CD4-positive, alpha-beta T cell (primary cell): ENCODE measurements around the gene LIN54. TPM values are rescaled to one million over a fixed set of nuclear protein-coding genes. Genes with fewer than 3 reads are reported as not detected.

Experiments used
- ATAC-seq: fragments of 200-7000 bp; cut with Tn5 transposase; one replicate; pipeline ENCODE4 v1.10.0; 2022; ENCODE audit warnings: mild to moderate bottlenecking; ENCODE audit not compliant: poor library complexity
- CTCF ChIA-PET: fragments of 350-600 bp; sonication (Branson Sonifier 250); formaldehyde crosslinking; loops from one replicate; lab custom pipeline; 2021; ENCODE audit warnings: antibody characterized with exemption, inconsistent platforms; lab: Charles Lee
- POLR2A ChIA-PET: fragments of 350-600 bp; sonication (Branson Sonifier 250); formaldehyde crosslinking; loops from one replicate; lab custom pipeline; 2021; ENCODE audit warnings: antibody characterized with exemption, inconsistent platforms; lab: Charles Lee
- DNase-seq, 14 experiments: peaks; one replicate each; pipeline ENCODE4 v3.0.0-alpha.2; 2013 to 2020; ENCODE audit warnings: mixed read lengths in 2 of 14
- H3K27ac ChIP-seq, 2 donors: one replicate each; pipeline versions ENCODE4 v1.5.1 to v1.7.0; 2013; ENCODE audit warnings: low read length in 2 of 2, low read depth in 1 of 2, mild to moderate bottlenecking in 1 of 2
- H3K27me3 ChIP-seq, 2 experiments: 1 replicate in 1 of 2; 2 replicates in 1 of 2; pipeline versions ENCODE4 v1.6.1 to v1.7.0; 2013; ENCODE audit warnings: low read length in 2 of 2, control low read depth in 1 of 2, mild to moderate bottlenecking in 1 of 2, moderate library complexity in 1 of 2; ENCODE audit not compliant: insufficient read depth in 2 of 2, control insufficient read depth in 1 of 2
- H3K36me3 ChIP-seq: one replicate; pipeline ENCODE4 v1.6.1; 2013; ENCODE audit warnings: low read length, control low read depth; ENCODE audit not compliant: insufficient read depth
- H3K4me1 ChIP-seq: one replicate; pipeline ENCODE4 v1.6.1; 2013; ENCODE audit warnings: low read length, control low read depth; ENCODE audit not compliant: insufficient read depth
- H3K4me3 ChIP-seq: one replicate; pipeline ENCODE4 v1.5.1; 2013; ENCODE audit warnings: mild to moderate bottlenecking, low read length, moderate library complexity
- H3K9me3 ChIP-seq, 2 experiments: 1 replicate in 1 of 2; 2 replicates in 1 of 2; pipeline versions ENCODE4 v1.6.1 to v1.7.0; 2013; ENCODE audit warnings: low read length in 2 of 2, mild to moderate bottlenecking in 2 of 2, control low read depth in 1 of 2, moderate library complexity in 1 of 2; ENCODE audit not compliant: control insufficient read depth in 1 of 2, insufficient read depth in 1 of 2
- H3K27ac Mint-ChIP-seq: one replicate; pipeline ENCODE4 v1.8.0; 2020; ENCODE audit warnings: mixed read lengths
- H3K27me3 Mint-ChIP-seq: one replicate; pipeline ENCODE4 v1.8.0; 2021; ENCODE audit warnings: mixed read lengths
- H3K36me3 Mint-ChIP-seq: one replicate; pipeline ENCODE4 v1.8.0; 2021; ENCODE audit warnings: low read depth, mixed read lengths
- H3K4me1 Mint-ChIP-seq: one replicate; pipeline ENCODE4 v1.8.0; 2021; ENCODE audit warnings: low read depth, mixed read lengths
- H3K4me3 Mint-ChIP-seq: one replicate; pipeline ENCODE4 v1.8.0; 2020; ENCODE audit warnings: mild to moderate bottlenecking, mixed read lengths
- H3K9me3 Mint-ChIP-seq: one replicate; pipeline ENCODE4 v1.8.0; 2020; ENCODE audit warnings: mixed read lengths
- intact Hi-C, 2 experiments: fragments of 100-400 bp; cut with DNase I in 1 of 2; cut with micrococcal nuclease in 1 of 2; formaldehyde crosslinking; loops; one replicate each; pipeline versions ENCODE4 v1.15.1 to v1.9.0; 2023 to 2025; cut with DNase I, micrococcal nuclease
- total RNA-seq, 174 experiments: library from RNA in 2 of 174; stranded (reverse) in 2 of 174; gene quantifications; one replicate each; pipeline ENCODE4 v1.2.3 and lab custom pipeline; 2021 to 2026
- TF ChIP-seq, protein P1 (sequence below): fragments of 200-600 bp; IDR thresholded peaks from one replicate; pipeline ENCODE4 v1.8.0; 2022; ENCODE audit warnings: antibody characterized with exemption, mild to moderate bottlenecking

Gene LIN54
- total RNA-seq, 2 experiments from 2014 or later = 11.0 to 12.1 TPM

DNA sequence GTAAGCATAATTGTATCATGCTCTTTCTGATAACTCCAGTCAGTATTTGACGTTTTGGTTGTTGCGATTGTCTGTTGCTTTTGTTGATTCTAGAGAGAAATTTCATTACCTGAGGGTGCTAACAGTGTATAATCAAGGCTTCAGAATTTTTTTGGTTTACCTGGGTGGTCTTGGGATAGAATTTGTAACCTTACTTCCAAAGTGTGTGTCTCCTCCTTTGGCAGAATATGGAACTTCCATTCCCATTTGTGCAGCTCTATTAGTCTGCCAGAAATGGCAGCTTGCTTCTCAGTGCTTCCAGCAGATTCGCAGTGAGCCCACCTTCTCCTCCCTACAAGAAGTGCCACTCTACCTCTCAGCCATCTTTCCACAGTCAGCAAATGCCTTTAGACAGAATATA, 29.6 kb upstream of the LIN54 start:
- Histone ChIP-seq H3K36me3 (no peaks in the 10 kb centered on the region), H3K9me3 (no peaks in the 10 kb centered on the region), H3K4me3 (no peak overlapping the region), H3K27ac (no peak overlapping the region), H3K27me3 (no peaks in the 10 kb centered on the region), H3K4me1 (peaks cover 30% of the 10 kb centered on the region)
- ChIA-PET POLR2A (interaction anchor here (0.7 kb wide), 1 partner anchor 28 kb away, joined by 3 read pairs; no protein-coding TSS in a partner anchor), CTCF (interaction anchor here (0.7 to 1.8 kb wide), 2 partner anchors 21 to 143 kb away, joined by 3 read pairs; no protein-coding TSS in a partner anchor)
- ATAC-seq (no peak), DNase-seq (no peak)
- Mint-ChIP-seq H3K27ac (no peak overlapping the region), H3K27me3 (no peaks in the 10 kb centered on the region), H3K4me1 (peaks cover 52% of the 10 kb centered on the region), H3K4me3 (no peak overlapping the region), H3K36me3 (peaks cover 15% of the 10 kb centered on the region), H3K9me3 (no peaks in the 10 kb centered on the region)
- TF ChIP-seq, protein P1, sequence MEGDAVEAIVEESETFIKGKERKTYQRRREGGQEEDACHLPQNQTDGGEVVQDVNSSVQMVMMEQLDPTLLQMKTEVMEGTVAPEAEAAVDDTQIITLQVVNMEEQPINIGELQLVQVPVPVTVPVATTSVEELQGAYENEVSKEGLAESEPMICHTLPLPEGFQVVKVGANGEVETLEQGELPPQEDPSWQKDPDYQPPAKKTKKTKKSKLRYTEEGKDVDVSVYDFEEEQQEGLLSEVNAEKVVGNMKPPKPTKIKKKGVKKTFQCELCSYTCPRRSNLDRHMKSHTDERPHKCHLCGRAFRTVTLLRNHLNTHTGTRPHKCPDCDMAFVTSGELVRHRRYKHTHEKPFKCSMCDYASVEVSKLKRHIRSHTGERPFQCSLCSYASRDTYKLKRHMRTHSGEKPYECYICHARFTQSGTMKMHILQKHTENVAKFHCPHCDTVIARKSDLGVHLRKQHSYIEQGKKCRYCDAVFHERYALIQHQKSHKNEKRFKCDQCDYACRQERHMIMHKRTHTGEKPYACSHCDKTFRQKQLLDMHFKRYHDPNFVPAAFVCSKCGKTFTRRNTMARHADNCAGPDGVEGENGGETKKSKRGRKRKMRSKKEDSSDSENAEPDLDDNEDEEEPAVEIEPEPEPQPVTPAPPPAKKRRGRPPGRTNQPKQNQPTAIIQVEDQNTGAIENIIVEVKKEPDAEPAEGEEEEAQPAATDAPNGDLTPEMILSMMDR = no peak
- intact Hi-C loops = no loop called here

DNA sequence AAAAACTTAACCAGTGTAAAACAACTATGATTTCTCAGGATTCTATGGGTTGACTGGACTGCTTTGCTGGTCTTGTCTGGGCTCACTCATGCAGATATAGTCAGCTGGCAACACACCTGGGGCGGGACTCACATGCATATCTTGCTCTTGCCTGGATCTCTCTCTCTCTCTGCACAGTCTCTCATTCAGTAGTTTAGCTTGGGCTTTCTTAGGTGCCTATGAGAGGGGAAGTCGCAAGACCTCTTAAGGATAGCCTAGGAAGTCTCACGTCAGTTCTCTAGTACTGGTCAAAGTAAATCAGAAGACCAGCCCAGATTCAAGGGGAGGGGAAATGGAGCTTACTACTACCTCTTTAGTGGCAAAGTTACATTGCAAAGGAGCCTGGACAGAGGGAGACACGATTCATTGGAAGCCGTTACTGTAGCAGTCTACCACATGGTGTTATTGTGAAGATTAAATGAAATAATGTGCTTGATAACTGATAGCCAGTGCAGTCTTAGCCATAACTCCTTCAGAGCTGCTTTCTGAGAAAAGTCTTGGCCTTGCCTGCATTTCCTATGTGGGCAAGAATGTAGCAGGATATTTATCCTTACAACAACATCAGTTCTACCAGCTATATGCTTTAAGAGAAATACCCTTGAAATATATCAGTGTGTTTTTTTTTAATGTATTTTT, 26.5 kb upstream of the LIN54 start:
- Mint-ChIP-seq H3K27me3 (no peaks in the 10 kb centered on the region), H3K4me1 (peaks cover 51% of the 10 kb centered on the region), H3K36me3 (peaks cover 22% of the 10 kb centered on the region), H3K4me3 (peak overlapping the region; percentile 99), H3K9me3 (no peaks in the 10 kb centered on the region), H3K27ac (peak overlapping the region; percentile 90)
- H3K4me3 ChIP-seq = no peak overlapping the region
- H3K27ac ChIP-seq = no peak overlapping the region
- H3K27me3 ChIP-seq = no peaks in the 10 kb centered on the region
- ChIA-PET POLR2A (interaction anchor here (1.0 to 4.4 kb wide), 2 partner anchors 25 to 418 kb away, joined by 3 to 156 read pairs; partner anchors contain the start of genes HELQ, LIN54 and MRPS18C), CTCF (interaction anchor here (0.6 to 3.5 kb wide), 3 partner anchors 24 to 219 kb away, joined by 3 to 10 read pairs (median 3); partner anchors contain the start of gene LIN54)
- peaks cover 28% of the 10 kb centered on the region for H3K4me1 ChIP-seq
- no peak for DNase-seq
- intact Hi-C loops = loop anchor here in 1 of 2 experiments (5.0 to 10.0 kb wide), 3 partner anchors 605 to 1548 kb away; partner anchors contain the start of genes CDS1, ENOPH1, HNRNPD and HNRNPDL
- TF ChIP-seq, protein P1 = no peak
- H3K9me3 ChIP-seq = no peaks in the 10 kb centered on the region
- ATAC-seq = no peak
- H3K36me3 ChIP-seq = no peaks in the 10 kb centered on the region

DNA sequence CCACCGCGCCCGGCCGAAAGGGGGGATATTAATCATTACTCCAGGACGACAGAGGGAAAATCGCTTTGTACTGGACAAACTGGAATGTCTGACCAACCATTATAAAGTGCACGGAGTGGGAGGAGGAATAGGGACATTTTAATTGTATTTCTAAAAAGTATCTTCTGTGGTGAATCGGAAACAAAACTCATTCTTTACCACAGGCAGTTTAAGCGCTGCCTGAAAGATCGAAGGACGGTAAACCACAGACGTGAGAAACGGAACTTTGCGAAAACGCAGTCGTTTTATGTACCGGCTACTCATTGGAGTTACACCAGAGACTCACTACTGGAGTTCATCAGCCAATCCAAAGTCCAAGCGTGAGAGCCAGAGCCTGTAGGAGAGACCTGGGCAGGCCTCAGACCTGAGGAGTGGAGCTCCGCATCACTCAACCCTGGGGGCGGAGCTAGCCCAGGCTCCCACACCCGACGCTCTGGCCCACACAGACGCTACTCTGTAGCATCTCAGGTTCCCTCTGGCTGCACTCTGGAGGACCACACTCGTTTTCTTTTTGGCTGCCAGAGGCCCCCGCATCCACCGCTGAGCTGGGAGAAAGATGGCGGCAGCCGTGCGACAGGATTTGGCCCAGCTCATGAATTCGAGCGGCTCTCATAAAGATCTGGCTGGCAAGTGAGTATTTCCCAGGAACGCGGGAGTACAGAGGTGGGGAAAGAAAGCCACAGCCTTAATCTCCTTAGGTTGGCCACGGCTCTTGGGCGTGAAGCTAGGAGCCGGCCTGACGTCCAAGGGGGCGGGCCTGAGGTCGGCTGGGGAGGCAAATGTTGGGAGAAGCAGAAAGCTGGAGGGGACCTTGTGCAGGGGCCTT, 24.2 kb upstream of the LIN54 start, which contains the start of gene COPS4:
Gene COPS4, plus strand, starts transcription at position 554 of the 865 bp plus-strand sequence. Its CDS starts 42 bp downstream, at position 596.
- peaks cover 28% of the 10 kb centered on the region for H3K4me1 ChIP-seq
- DNase-seq (peak; percentile 86 to 100 (median 92)), ATAC-seq (peak; percentile 95)
- Mint-ChIP-seq H3K9me3 (no peaks in the 10 kb centered on the region), H3K36me3 (peaks cover 10% of the 10 kb centered on the region), H3K27me3 (no peaks in the 10 kb centered on the region), H3K4me3 (peak within 1 kb of the TSS; percentile 99), H3K27ac (peak within 1 kb of the TSS; percentile 90), H3K4me1 (peaks cover 41% of the 10 kb centered on the region)
- no peaks in the 10 kb centered on the region for H3K36me3 ChIP-seq
- intact Hi-C loops = loop anchor here (1.0 to 10.0 kb wide), 7 partner anchors 22 to 1550 kb away; partner anchors contain the start of genes CDS1 (in 1 of the 2), ENOPH1 (in 1 of the 2), HNRNPD (in 1 of the 2) and HNRNPDL (in 1 of the 2)
- TF ChIP-seq, protein P1 = no peak
- CTCF ChIA-PET = interaction anchor here (0.8 to 3.5 kb wide), 10 partner anchors 10 to 750 kb away, joined by 3 to 10 read pairs (median 3); partner anchors contain the start of genes HNRNPDL, LIN54 and THAP9
- no peaks in the 10 kb centered on the region for H3K27me3 ChIP-seq
- H3K9me3 ChIP-seq = no peaks in the 10 kb centered on the region
- peak within 1 kb of the TSS; percentile 84 for H3K27ac ChIP-seq
- POLR2A ChIA-PET = interaction anchor here (0.6 to 4.4 kb wide), 41 partner anchors 8 to 1564 kb away, joined by 3 to 156 read pairs (median 6); partner anchors contain the start of genes COQ2, HELQ, HNRNPD and HNRNPDL
- H3K4me3 ChIP-seq = peak within 1 kb of the TSS; percentile 83
